Adrenal gland (tissue), 12 donors: ENCODE measurements around the gene FAT1. TPM values are rescaled to one million over a fixed set of nuclear protein-coding genes. Genes with fewer than 3 reads are reported as not detected.
"Not testable (repeated sequence)": the region's sequence is repeated elsewhere in the genome, so short reads cannot be mapped to it uniquely, and the experiment has no call there.

Source experiments
- DNase-seq, 7 donors: peaks; one replicate each; pipeline ENCODE4 v3.0.0-alpha.2; 2019 to 2020
- H3K27ac ChIP-seq, 5 donors: fragments of 200-600 bp; sonication (generic) in 4 of 5; 1 replicate in 3 of 5; 2 replicates in 2 of 5; pipeline versions ENCODE4 v1.5.1 to v1.8.0; 2016 to 2020; ENCODE audit warnings: mild to moderate bottlenecking in 1 of 5
- H3K27me3 ChIP-seq: fragments of 200-600 bp; 2 replicates; pipeline ENCODE4 v1.8.0; 2021
- H3K36me3 ChIP-seq, 2 donors: fragments of 200-600 bp; replicated peaks in 1 of 2; 1 replicate in 1 of 2; 2 replicates in 1 of 2; pipeline versions ENCODE4 v1.5.1 to v1.8.0; 2018 to 2022
- H3K4me1 ChIP-seq, 2 donors: fragments of 200-600 bp; replicated peaks in 1 of 2; 1 replicate in 1 of 2; 2 replicates in 1 of 2; pipeline versions ENCODE4 v1.5.1 to v1.8.0; 2018 to 2021
- H3K4me3 ChIP-seq, 4 donors: fragments of 200-600 bp; sonication (generic) in 3 of 4; one replicate each; pipeline ENCODE4 v1.5.1; 2016 to 2018
- H3K9me3 ChIP-seq, 3 donors: fragments of 200-600 bp; sonication (generic) in 1 of 3; replicated peaks in 1 of 3; 1 replicate in 2 of 3; 2 replicates in 1 of 3; pipeline versions ENCODE4 v1.5.1 to v1.8.0; 2016 to 2021
- POLR2A ChIP-seq, 2 donors: fragments of 450-650 bp; IDR thresholded peaks; one replicate each; pipeline ENCODE4 v1.6.1; 2017; ENCODE audit warnings: antibody characterized with exemption in 2 of 2, mild to moderate bottlenecking in 2 of 2, moderate library complexity in 1 of 2
- WGBS, 4 donors: extraction: QIAGEN DNeasy Blood & Tissue Kit in 2 of 4; methylation state at CpG; one replicate each; pipeline versions ENCODE4 v1.1.5 to v1.1.7; 2013 to 2017; 5-methylcytosine and 5-hydroxymethylcytosine counted together
- intact Hi-C, 2 donors: fragments of 100-400 bp; cut with DNase I; formaldehyde crosslinking; loops; one replicate each; pipeline versions ENCODE4 v1.14.1 to v1.15.0; 2022 to 2023
- polyA plus RNA-seq, 3 donors: library from polyadenylated mRNA; stranded (reverse); fragments of 200-250 nt in 2 of 3; fragments of 350-450 nt in 1 of 3; fragmentation: Illumina TruSeq in 1 of 3; extraction: RNeasy Lipid Tissue Mini Kit (QIAGEN cat#74804) in 1 of 3; gene quantifications; one replicate each; pipeline ENCODE4 v1.2.3, GENCODE V29; 2013 to 2014
- total RNA-seq, 9 donors: library from RNA; depleted of rRNA in 4 of 9; stranded (reverse); fragments of >200 nt in 4 of 9; fragments of 120-200 nt in 1 of 9; fragmentation: NEBNext Ultra II Directional in 1 of 9; extraction: Animal tissue kit (Norgen Biotek cat#: 25700) in 1 of 9; gene quantifications; one replicate each; pipeline versions ENCODE4 v1.1.0 to v1.2.4, GENCODE V29; 2013 to 2023
- TF ChIP-seq, protein P1 (sequence below), 6 experiments: fragments of 450-650 bp in 4 of 6; fragments of 200-600 bp in 2 of 6; sonication (generic) in 1 of 6; IDR thresholded peaks; 1 replicate in 5 of 6; 2 replicates in 1 of 6; pipeline versions ENCODE4 v1.5.1 to v1.8.0; 2016 to 2021; ENCODE audit warnings: antibody characterized with exemption in 6 of 6, mild to moderate bottlenecking in 2 of 6, moderate library complexity in 1 of 6
- donor health status: healthy with polysubstance abuse.
- donor health status: Bipolar disorder and iron deficiency.
- donor health status: DM: yes; HTN: yes; CAD: no.
- donor health status: DM: no; HTN: no; CAD: no.
- donor health status: DM: no; HTN: no; CAD: no.
- donor health status: DM: yes; HTN: yes; CAD: no.

The FAT1 gene
- total and polyA plus RNA-seq, 12 donors, result 0.79 to 147 (median 6.3) TPM

GRCh38 chr4:186760576-186760975, 36.9 kb upstream of the FAT1 start:
- Histone ChIP-seq H3K4me3 (no peak overlapping the region), H3K9me3 (no peaks in the 10 kb centered on the region), H3K36me3 (no peaks in the 10 kb centered on the region), H3K27me3 (no peaks in the 10 kb centered on the region), H3K27ac (no peak overlapping the region), H3K4me1 (no peaks in the 10 kb centered on the region)
- TF ChIP-seq POLR2A (IDR thresholded peaks at IDR 0.05), result no peak
- intact Hi-C loops, result no loop called here
- no peak for DNase-seq
- 74 to 85% (median 76%) methylated on average over 6 of the region's 6 CpGs for WGBS, 4 donors

DNA sequence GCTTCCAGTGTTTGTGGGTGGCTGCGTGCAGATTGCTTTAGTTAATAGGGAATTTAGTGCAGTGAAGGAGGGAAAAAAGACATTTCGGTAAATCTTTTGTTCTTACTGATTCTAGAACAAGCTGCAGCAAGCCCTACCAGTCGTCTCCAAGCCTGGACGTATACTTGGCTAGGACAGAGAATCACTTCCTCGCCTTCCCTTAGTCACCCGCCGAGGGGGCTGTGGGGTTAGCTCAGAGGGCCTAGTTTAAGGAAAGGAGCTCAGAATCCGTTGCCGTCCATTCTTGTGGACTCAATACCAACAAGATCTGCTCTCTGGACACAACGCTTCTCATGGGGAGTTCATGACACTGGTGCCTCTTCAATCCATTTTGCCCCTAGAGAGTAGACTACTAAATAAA, 36.3 kb upstream of the FAT1 start:
- no peak for TF ChIP-seq POLR2A (IDR thresholded peaks at IDR 0.05)
- TF ChIP-seq, protein P1, sequence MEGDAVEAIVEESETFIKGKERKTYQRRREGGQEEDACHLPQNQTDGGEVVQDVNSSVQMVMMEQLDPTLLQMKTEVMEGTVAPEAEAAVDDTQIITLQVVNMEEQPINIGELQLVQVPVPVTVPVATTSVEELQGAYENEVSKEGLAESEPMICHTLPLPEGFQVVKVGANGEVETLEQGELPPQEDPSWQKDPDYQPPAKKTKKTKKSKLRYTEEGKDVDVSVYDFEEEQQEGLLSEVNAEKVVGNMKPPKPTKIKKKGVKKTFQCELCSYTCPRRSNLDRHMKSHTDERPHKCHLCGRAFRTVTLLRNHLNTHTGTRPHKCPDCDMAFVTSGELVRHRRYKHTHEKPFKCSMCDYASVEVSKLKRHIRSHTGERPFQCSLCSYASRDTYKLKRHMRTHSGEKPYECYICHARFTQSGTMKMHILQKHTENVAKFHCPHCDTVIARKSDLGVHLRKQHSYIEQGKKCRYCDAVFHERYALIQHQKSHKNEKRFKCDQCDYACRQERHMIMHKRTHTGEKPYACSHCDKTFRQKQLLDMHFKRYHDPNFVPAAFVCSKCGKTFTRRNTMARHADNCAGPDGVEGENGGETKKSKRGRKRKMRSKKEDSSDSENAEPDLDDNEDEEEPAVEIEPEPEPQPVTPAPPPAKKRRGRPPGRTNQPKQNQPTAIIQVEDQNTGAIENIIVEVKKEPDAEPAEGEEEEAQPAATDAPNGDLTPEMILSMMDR (IDR thresholded peaks at IDR 0.05), result no peak
- 86 to 92% (median 88%) methylated on average over 10 of the region's 10 CpGs for WGBS, 4 donors

DNA sequence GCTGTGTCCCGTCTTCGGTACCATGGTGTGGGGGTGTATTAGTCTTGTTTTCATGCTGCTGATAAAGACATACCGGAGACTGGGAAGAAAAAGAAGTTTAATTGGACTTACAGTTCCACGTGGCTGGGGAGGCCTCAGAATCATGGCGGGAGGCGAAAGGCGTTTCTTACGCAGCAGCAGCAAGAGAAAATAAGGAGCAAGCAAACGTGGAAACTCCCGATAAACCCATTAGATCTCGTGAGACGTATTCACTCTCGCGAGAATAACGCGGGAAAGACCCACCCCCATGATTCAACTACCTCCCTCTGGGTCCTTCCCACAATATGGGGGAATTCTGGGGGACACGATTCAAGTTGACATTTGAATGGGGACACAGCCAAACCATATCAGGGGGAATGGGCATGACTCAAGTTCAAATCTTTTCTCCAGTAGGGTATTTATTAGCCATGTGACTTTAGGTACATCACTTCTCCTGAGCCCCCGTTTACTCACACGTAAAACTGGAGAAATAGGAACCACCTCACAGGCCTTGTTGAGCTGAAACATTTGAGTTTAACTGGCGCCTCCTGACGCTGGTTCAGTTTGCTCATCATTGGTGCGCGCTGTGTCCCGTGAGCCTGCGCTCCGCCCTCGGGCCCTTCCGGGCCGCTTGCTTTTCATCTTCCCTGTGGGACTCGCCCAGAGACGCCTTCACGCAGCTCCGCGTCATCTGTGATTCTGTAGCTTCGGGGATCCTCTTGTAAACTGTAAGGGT, 35.5 kb upstream of the FAT1 start:
- Histone ChIP-seq H3K27ac (no peak overlapping the region), H3K4me3 (no peak overlapping the region), H3K4me1 (no peaks in the 10 kb centered on the region), H3K36me3 (no peaks in the 10 kb centered on the region), H3K27me3 (no peaks in the 10 kb centered on the region), H3K9me3 (no peaks in the 10 kb centered on the region)
- intact Hi-C loops, result no loop called here
- 92 to 94% (median 93%) methylated on average over 35 of the region's 35 CpGs for WGBS, 4 donors
- TF ChIP-seq POLR2A (IDR thresholded peaks at IDR 0.05), result no peak
- TF ChIP-seq, protein P1 (IDR thresholded peaks at IDR 0.05), result no peak
- no peak for DNase-seq

More for the DNA sequence above, 36.3 kb upstream of the FAT1 start:
- DNase-seq, result no peak
- H3K36me3 ChIP-seq, result no peaks in the 10 kb centered on the region
- no peaks in the 10 kb centered on the region for H3K9me3 ChIP-seq
- intact Hi-C loops, result no loop called here
- no peak overlapping the region for H3K4me3 ChIP-seq
- no peaks in the 10 kb centered on the region for H3K27me3 ChIP-seq
- no peak overlapping the region for H3K27ac ChIP-seq
- no peaks in the 10 kb centered on the region for H3K4me1 ChIP-seq

GRCh38 chr4:186757696-186758355, 34.2 kb upstream of the FAT1 start:
- Histone ChIP-seq H3K27me3 (no peaks in the 10 kb centered on the region), H3K36me3 (no peaks in the 10 kb centered on the region), H3K9me3 (no peaks in the 10 kb centered on the region), H3K27ac (no peak overlapping the region), H3K4me1 (no peaks in the 10 kb centered on the region), H3K4me3 (no peak overlapping the region)
- WGBS, 4 donors, result 75 to 87% (median 85%) methylated on average over 13 of the region's 13 CpGs
- DNase-seq, result no peak
- no peak for TF ChIP-seq POLR2A (IDR thresholded peaks at IDR 0.05)
- TF ChIP-seq, protein P1 (IDR thresholded peaks at IDR 0.05), result no peak
- intact Hi-C loops, result no loop called here

DNA sequence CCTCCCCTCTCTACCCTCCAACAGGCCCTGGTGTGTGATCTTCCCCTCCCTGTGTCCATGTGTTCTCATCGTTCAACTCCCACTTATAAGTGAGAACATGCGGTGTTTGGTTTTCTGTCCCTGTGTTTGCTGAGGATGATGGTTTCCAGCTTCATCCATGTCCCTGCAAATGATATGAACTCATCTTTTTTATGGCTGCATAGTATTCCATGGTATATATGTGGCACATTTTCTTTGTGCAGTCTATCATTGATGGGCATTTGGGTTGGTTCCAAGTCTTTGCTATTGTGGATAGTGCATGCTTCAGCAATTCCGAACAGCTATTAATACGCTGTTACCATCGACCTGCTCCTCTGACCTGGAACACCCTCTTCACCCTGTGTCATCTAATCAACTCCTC, 32.9 kb upstream of the FAT1 start:
- H3K36me3 ChIP-seq, H3K4me3 ChIP-seq, H3K27ac ChIP-seq, H3K4me1 ChIP-seq, intact Hi-C loops, H3K9me3 ChIP-seq, DNase-seq, H3K27me3 ChIP-seq: not testable (repeated sequence)
- WGBS, 4 donors, result 88 to 95% (median 90%) methylated on average over 5 of the region's 5 CpGs
